Activated gamma-delta T cell treated with anti-CD3 and anti-CD28 coated beads, Interleukin-2, amount 50 U/mL, for 16 hours (primary cell): Measurements from ENCODE around the gene DNAJB5.

Source experiments
- DNase-seq: peaks from one replicate; pipeline ENCODE4 v3.0.0-alpha.2; 2020; ENCODE audit warnings: low read depth

The DNAJB5 gene

DNA sequence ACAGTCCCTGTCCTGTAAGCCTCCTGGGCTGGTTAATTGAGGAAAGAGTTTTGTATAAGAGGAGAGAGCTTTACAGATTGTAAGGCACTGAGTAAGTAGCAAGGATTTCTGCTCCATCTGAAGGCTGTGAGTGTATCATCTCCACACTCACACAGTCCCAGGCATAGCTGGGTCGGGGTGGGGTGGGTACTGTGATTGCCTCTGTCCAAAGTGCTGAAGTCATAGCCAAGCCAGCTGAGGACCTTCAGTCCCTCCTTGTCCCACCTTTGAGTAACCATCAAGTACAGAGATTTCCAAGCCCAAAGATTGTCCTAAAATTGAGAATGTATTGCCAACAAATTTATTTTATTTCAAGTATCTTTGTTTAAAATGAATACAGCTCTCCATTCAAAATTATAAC lies 5.5 kb upstream of the DNAJB5 start:
- DNase-seq = no peak

DNA sequence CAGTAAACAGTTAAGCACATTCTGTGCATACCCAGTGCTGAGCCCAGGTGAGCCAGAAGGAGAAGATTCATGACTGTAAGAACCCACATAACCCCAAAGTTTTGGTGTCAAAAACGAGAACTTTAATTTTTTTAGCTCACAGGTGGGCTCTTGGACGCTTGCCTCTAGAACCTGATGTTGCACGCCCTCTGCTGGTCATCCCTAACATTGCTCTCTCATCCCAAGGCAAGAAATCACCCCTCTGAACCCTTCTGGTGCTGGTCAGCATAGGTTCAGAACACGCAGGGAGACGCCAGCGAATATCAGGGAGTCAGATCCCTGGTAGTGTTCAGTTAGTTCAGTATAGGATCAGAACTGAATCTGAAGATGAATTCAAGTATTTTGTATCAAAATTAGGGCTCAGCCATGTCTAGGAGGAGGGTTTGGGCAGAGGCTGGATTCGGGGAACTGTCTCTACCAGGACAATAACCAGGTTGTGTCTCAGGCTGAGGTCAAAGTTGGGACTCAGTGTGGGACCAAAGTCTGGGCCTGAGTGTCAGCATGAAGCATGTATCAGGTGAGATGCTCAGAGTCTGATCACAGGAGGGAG lies 4.1 kb upstream of the DNAJB5 start:
- peak; percentile 29 for DNase-seq

DNA sequence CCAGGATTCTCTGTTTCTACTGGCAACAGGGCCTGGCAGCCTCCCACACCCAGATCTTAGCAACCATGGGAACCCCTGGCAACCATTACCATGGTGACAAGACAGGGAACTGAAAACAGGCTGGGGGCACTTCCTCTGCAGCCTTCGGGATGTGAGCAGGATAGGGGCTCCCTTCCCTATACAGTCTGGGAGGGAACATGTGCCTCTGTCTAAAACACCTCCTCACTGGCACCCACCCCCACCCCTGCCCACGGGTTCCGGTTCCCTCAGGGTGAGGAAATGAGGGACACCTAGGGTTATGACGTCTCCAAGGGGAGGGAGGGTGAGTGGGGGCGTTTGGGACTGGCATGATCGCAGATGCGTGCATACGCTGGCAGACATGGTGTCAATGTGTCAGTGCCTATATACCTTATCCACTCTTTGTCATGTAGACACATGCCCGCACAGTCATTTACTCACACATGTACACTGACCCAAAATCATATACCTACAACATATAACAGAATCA lies 3.0 kb upstream of the DNAJB5 start:
- DNase-seq = peak; percentile 37

DNA sequence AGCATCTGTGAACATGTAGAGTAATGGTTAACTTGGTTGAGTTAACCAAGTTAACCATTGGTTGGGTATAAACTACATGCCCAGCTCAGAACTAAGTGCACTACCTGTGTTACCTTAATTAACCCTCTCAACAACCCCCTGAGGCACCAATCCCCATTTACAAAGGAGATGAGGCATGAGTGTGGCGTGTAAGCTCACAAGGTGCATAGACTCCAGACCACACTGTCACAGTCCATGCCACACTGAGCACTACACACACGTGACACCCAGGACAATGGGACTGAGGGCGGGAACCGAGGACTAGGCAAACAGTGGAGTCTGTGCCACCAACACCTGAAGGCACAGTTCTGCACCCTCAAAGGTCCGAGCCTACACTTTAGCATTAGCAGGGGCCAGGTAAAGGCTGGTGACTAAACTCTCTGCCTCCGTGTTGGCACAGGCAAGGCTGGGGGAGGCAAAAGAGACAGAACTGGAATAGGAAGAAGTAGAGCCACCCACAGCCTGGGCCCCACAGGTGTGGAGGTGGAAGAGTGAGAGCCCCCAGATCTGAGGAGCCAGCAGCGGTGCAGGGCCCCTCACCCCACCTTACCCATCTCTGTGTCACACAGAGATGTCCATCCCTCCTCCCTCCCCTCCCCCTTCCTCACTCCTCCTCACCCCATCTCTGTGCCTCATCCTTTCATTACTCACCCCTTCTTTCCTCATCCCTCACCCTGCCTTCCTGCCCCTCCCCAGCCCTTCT lies 2.2 kb upstream of the DNAJB5 start:
- no peak for DNase-seq

DNA sequence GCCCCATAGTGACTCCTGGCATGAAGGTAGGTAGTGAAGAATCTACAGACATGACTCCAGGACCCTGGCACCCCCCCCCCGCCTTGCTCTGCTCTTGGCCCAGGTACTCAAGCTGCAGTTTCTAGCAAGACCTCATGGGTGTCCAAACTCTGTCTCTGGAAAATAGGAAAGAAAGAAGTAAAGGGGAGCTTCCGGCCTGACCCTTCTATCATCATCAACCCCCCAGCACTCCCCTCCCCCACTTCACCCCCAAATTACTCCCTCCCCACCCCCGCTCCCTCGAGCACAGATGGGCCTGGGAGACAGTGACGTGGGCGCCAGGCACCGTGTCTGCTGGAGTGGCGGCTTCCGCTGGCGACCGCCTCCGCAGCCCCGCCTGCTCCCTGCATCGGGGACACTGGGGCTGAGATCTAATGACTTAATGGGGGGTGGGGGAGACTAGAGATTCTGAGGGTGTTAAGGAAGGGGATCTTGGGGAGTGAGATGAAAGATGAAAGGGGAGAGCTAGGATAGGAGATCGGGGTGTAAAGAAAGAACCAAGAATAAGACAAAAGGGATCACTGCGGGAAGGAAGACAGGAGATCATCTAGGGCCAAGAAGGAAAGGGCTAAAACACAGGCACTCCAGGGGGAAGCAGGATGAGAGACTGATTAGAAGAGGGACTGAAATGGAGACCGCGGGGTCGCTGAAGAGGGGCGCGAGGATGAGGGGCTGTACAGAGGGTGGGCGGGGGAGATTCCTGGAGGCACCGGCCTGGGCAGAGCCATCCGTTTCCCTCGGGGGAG lies 1.1 kb upstream of the DNAJB5 start:
- no peak for DNase-seq

DNA sequence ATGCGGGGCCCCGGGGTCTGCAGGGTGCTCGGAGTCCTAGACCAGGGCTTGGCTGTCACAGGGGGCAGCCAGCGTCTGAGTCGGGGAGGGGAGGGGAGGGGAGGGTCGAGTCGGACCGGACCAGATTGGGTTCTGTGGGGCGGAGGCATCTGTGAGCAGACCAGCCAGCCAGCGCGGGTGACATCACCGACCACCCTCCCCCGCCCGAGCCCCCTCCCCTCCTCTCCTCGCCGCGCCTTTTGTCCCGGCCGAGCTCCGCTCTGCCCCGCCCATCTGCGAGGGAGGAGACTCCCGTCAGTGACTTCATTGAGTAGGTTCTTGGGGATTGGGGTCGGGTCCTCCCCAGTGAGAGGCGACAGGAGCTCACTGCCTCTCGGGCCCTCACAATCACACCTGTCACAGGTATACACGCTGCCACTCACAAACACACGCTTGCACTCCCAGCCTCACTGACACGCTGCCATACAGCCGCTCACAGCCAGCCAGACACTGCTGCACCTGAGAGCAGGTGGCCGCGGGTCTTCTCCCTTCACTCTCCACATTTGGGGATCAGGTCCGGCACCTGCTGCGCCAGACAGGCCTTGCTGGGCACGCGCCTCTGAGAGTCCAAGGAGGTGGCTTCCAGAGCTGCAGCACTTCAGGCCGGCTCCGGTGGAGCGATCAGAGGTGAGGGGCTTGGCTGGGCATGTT lies 546 bp downstream of the DNAJB5 start:
- no peak for DNase-seq

DNA sequence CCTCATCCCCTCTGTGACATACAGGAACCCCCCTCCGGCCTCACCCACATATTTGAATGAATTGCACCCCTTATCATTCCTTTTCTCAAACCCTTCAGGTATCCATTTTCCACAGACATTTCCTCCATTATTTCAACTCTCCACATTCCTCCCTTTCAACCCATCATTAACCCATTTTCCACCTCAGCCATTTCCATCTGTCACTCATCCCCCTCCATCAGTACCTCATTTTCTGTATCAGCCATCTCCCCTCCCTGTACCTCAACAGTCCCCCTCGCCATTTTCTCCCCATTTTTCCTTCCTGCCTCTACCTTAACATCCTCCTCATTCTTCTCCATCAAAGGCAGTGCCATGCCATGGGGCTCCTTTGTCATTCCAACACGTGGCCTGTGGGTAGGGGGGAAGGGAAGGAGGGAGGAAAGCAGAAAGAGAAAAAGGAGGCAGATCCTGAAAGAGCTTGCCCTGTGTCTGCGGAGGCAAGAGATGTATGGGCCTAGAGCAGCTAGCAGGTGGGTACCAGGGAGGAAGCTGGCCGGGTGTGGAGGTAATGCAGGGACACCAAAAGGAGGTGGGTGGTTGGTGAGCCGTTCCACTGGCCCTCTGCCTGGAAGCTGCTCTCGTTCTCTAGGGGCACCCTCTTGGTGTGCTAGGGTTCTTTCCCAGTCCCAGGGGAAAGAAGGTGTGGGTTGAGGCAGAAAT lies 1.5 kb downstream of the DNAJB5 start:
- DNase-seq = no peak

DNA sequence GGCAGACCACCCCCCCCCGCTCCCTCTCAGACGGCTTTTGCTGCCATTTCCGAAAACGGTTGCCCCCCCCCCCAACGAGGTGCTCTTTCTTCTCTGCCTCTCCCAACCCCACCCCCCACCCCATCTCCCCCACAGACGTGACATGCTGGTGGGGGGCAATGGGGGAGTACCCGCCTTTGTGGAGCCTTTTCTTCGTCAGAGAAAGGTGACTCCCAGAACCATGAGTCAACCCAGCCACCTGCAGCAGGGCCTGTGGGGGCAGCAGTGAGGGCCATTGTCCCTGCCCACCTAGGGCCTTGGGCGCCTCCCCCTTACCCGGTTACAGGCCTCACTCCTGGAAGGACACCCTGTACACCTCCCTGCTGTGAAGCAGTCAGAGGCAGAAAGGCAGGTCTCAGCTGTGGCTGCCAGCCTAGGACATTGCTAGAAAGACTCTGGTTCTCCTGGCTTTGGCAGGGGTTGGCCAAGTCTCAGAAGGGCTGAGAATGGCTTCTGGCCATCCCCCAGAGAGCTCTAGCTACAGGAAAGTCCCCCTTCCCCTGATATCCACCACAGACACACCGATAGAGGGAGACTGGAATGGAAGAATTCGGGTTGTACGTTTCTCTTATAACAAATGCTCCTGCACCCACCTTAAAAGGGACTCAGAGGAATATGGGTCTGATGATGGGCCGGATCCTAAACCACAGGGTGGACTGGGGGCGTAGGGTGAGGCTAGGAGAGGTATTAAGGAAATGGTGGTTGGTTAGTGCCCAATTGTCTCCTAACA lies 2.2 kb downstream of the DNAJB5 start:
- no peak for DNase-seq

DNA sequence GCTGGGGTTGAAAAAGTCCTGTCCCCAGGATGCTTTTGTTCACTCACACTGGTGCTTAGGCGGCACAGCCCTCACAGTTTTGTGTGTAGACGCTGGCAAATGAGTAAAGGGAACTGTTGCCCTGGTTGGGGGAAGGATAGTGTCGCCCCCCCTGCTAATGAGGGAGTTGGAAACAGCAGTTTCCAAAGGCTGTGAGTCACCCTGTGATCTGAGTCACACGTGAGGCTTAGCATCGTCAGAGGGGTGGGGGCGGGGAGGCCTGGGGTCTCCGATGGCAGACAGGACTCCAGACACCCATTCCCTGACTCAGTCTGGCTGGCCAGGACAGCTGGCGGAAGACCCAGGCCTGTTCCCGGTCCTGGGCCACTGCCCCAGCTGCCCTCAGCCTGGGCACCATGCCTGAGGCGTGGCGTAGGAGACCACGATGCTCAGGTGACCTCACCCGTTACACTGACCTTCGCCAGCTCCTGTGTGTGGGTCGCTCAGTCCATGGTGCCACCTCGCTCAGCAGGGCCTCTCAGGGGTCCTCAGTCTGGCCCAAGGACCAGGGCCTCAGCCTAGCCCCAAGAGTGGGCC lies 2.9 kb downstream of the DNAJB5 start:
- DNase-seq = peak; percentile 24

DNA sequence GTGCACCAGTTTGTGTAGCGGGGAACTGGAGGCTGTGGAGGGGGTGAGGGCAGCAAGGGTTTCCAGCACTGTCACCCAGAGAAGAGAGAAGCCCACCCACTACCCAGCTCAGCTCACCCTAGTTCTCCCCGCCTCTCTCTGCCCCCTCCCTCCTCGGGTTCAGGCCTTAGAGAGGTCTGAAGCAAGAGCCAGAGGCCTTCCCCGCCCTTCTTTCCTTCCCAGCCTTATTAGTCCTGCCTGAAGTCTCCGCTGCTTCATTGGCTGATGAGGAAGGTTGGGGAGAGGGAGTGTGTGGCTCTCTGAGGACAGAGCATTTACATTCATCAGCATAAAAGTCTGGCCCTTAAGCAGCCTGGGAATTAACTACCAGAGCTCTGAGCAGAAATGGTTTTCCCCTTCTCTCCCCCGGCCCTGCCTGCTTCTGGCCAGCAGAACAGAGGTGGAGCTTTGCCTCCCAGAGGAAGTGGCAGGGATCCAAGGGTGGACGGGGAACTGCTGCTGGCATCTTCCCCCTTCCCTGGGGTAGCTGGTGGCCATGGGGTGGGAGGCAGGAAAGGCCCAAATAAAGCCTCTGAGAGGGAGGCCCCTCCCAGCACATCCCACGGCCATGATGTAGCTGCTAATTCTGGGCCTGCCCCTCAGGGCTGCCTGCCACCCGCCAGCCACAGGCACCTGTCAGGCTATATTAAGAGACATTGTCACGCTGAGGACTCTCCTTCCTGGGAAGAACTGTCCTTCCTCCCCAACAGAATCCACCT lies 4.1 kb downstream of the DNAJB5 start:
- no peak for DNase-seq

DNA sequence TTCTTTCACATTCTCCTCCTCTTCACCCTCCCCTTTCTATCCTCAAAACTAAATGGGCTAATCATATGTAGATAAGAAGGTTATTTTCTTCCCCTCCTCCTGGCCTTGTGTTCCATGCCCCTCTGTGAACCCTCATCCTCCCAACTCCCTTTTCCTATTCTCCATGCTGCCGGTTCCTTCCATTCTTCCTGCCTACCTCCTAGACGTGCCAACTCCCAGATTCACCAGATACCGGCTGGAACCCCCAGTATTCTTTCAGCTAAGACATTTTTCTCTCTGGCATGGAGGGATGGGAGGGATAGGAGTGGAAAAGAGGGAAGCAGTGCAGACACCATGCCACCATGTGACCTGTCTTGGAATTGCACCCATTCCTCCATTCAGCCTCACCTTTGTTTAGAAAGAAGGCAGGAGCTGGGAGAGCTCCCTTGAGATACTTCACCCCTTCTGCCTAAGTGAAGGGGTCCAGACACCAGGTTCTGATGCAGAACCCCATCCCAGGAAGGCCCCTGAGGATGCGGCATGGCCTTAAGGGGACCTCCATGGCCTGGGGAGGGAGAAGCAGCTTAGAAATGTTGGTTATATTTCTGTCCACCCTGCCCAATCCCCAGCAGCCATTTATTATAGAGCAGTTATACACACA lies 4.8 kb downstream of the DNAJB5 start:
- DNase-seq = no peak

DNA sequence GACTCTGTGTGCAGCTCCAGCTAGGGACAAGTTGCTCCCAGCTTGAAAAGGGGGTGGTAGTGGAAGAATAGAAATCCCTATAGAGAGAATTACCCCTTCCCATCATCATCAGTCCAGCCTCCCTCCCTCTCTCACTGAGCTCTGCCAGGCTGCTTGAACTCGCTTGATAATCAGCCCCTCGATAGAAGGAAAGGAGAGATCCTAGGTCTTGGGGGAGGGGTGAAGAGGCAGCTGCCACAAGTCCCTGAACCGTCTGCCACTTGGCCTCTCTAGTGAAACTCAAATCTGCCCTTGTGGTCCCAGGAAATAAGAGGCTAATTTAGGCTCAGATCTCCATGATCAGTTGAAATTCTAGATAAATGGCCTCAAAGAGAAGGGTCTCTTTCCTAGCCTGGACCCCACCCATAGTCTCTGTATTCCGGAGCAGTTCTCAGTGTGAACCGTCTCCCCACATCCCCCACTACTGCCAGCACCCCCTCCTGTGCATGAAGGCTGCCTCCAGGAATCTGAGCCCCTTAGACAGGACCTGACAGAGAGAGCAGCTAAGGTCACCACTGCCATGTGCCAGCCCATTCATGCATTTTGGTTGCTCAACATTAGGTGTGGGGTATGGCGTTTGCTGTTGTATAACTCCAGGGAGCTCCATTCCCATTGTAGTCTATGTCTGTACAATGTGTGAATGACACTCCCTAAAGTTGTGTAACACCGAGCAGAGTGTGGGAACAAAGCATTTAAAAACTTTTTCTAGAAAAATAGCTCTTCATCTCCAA lies 5.5 kb downstream of the DNAJB5 start:
- no peak for DNase-seq

DNA sequence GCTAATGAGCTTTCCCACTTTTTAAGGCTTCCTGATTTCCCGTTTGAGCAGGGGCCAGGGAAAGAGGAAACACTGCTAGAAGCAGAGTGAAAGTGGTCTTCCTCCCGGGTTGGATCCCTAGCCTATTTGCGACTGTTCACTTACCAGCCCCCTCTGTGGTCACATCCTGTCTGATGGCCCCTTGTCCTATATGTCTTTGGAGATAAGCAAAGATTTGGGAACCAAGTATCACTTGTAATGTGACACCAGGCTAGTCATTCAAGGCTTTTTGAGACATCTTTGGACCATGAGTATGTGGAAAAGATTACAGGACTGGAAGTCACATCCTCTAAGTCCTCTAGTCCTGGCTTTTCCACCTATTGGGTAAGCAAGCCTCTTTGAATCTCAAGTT lies 6.1 kb downstream of the DNAJB5 start:
- no peak for DNase-seq

DNA sequence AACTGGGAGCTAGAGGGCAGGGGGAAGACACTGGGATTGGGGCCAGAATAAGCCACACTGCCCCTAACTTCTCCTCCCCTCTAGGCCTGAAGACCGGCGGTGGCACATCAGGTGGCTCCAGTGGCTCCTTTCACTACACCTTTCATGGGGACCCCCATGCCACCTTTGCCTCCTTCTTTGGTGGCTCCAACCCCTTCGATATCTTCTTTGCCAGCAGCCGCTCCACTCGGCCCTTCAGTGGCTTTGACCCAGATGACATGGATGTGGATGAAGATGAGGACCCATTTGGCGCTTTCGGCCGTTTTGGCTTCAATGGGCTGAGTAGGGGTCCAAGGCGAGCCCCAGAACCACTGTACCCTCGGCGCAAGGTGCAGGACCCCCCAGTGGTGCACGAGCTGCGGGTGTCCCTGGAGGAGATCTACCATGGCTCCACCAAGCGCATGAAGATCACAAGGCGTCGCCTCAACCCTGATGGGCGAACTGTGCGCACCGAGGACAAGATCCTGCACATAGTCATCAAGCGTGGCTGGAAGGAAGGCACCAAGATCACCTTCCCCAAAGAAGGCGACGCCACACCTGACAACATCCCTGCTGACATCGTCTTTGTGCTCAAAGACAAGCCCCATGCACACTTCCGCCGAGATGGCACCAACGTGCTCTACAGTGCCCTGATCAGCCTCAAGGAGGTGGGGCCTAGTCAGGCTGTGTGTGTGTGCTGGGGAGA lies 6.8 kb downstream of the DNAJB5 start:
- DNase-seq = no peak

DNA sequence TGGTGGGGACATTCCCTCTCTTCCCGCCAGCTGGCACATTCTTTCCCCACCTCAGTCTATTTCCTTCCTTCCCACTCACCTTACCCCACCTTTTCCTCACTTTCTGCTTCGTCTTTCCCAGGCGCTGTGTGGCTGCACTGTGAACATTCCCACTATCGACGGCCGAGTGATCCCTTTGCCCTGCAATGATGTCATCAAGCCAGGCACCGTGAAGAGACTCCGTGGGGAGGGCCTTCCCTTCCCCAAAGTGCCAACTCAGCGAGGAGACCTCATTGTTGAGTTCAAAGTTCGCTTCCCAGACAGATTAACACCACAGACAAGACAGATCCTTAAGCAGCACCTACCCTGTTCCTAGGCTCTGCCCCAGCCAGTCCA lies 7.3 kb downstream of the DNAJB5 start:
- DNase-seq = no peak

DNA sequence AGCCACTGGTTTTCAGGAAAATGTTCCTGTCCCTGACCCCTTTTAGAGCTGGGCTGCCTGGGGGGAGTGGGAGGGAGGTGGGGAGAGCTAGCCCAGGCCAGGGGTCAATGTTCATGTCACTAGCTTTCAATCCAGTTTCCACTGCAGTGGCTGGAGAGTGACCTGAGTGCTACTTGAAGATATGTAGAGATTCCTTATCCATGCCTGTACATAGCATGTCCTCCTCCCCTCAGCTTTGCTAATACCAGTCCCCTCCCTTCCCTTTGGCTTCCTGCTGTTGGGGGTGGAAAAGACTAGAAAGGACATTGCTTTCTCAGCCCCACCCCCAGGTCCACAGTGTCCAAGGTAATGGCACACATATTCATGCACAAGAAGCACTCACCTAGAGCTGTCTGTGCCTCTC lies 7.8 kb downstream of the DNAJB5 start:
- no peak for DNase-seq

DNA sequence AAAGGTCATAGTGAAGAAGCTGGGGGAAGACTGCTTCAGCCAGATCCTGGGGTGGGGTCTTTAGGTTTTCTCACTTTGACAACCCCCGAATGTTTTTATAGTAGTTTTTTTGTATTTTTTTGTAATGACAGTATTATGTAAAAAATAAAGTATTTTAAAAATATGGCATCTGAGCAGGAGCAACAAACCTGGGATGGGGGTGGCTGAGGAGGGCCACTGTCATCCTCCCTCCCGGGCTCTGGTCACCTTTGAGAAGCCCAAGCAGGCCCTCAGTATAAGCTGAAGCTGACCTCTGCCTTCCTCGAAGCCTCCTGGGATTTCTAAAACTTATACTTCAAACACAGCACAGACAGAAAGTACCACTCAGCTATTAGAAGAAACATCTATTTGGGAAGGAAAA lies 8.7 kb downstream of the DNAJB5 start:
- no peak for DNase-seq

DNA sequence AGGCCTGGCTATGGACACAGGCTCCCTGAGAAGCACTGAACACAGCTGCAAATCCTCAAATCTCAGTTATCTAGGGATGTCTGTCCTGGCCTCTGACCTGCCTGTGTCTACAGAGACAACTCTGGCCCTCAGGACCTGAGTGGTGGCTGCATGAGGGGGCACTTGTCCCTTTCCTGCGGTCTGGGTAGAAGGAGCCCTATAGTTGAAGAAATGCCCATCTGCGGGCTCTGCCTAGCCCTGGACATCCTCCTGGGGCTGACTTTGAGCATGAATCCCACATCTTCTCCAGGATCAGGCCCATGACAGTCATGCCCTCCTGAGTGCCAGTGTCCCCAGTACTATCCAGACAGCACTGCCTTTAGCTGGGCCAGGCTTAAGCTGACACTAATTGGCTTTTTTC lies 10.0 kb downstream of the DNAJB5 start:
- no peak for DNase-seq
